MM.1S (cell line): Measurements from ENCODE around the gene KRT6C.
"Not testable (repeated sequence)": the region's sequence is repeated elsewhere in the genome, so short reads cannot be mapped to it uniquely, and the experiment has no call there.

Experiments
- DNase-seq: peaks from one replicate; pipeline ENCODE4 v3.0.0-alpha.2; 2015
- H2AFZ ChIP-seq: fragments of 300-600 bp; sonication (generic); 2 replicates; pipeline ENCODE4 v1.6.0; 2016; ENCODE audit warnings: antibody characterized with exemption, low read length
- H3F3A ChIP-seq: fragments of 300-600 bp; sonication (generic); 2 replicates; pipeline ENCODE4 v1.6.1; 2016; ENCODE audit warnings: mild to moderate bottlenecking, antibody characterized with exemption, low read length, moderate library complexity, mixed read lengths; ENCODE audit not compliant: insufficient read depth
- H3K27ac ChIP-seq: fragments of 300-600 bp; sonication (generic); 2 replicates; pipeline ENCODE4 v1.5.1; 2016; ENCODE audit warnings: mild to moderate bottlenecking, low read length
- H3K27me3 ChIP-seq: fragments of 300-600 bp; sonication (generic); replicated peaks from 2 replicates; pipeline ENCODE4 v1.6.0; 2016; ENCODE audit warnings: low read length; ENCODE audit not compliant: insufficient read depth
- H3K36me3 ChIP-seq: fragments of 300-600 bp; sonication (generic); replicated peaks from 2 replicates; pipeline ENCODE4 v1.6.1; 2016; ENCODE audit warnings: mild to moderate bottlenecking, low read length, mixed read lengths; ENCODE audit not compliant: insufficient read depth
- H3K4me1 ChIP-seq: fragments of 300-600 bp; sonication (generic); 2 replicates; pipeline ENCODE4 v1.6.1; 2016; ENCODE audit warnings: low read length, mixed read lengths
- H3K4me2 ChIP-seq: fragments of 300-600 bp; sonication (generic); 2 replicates; pipeline ENCODE4 v1.6.0; 2016; ENCODE audit warnings: low read depth, low read length
- H3K4me3 ChIP-seq: fragments of 300-600 bp; sonication (generic); 2 replicates; pipeline ENCODE4 v1.5.1; 2016; ENCODE audit warnings: low read length, mixed read lengths
- H3K79me2 ChIP-seq: fragments of 300-600 bp; sonication (generic); 2 replicates; pipeline ENCODE4 v1.6.1; 2016; ENCODE audit warnings: mixed run types, low read length, mixed read lengths
- H3K9ac ChIP-seq: fragments of 300-600 bp; sonication (generic); 2 replicates; pipeline ENCODE4 v1.6.1; 2016; ENCODE audit warnings: low read length, mixed read lengths
- H3K9me2 ChIP-seq: fragments of 300-600 bp; sonication (generic); replicated peaks from 2 replicates; pipeline ENCODE4 v1.6.1; 2016; ENCODE audit warnings: mild to moderate bottlenecking, low read length, mixed read lengths; ENCODE audit not compliant: insufficient read depth
- H3K9me3 ChIP-seq: fragments of 300-600 bp; sonication (generic); replicated peaks from 2 replicates; pipeline ENCODE4 v1.6.1; 2016; ENCODE audit warnings: mild to moderate bottlenecking, low read length, mixed read lengths; ENCODE audit not compliant: insufficient read depth
- H4K20me1 ChIP-seq: fragments of 300-600 bp; sonication (generic); 2 replicates; pipeline ENCODE4 v1.6.1; 2016; ENCODE audit warnings: mild to moderate bottlenecking, low read length, moderate library complexity, mixed read lengths; ENCODE audit not compliant: insufficient read depth
- CTCF ChIP-seq: fragments of 300-600 bp; sonication (generic); IDR thresholded peaks from 2 replicates; pipeline ENCODE4 v1.5.1; 2016; ENCODE audit warnings: antibody characterized with exemption, low read length, mixed read lengths
- EZH2 ChIP-seq: fragments of 300-600 bp; sonication (generic); optimal IDR thresholded peaks from 2 replicates; pipeline ENCODE3; 2017; ENCODE audit warnings: low read depth, mild to moderate bottlenecking, antibody characterized with exemption, low read length, mixed read lengths
- EZH2phosphoT487 ChIP-seq: fragments of 300-600 bp; sonication (generic); IDR thresholded peaks from 2 replicates; pipeline ENCODE4 v1.6.1; 2018; ENCODE audit warnings: antibody characterized with exemption, low read length

The KRT6C gene

GRCh38 chr12:52488736-52489135 lies 15.1 kb upstream of the KRT6C start:
- no peak overlapping the region for H3K27ac ChIP-seq
- TF ChIP-seq CTCF (no peak), EZH2phosphoT487 (no peak), EZH2 (no peak)
- H3K9ac ChIP-seq = no peak overlapping the region
- no peak overlapping the region for H2AFZ ChIP-seq
- H3K27me3 ChIP-seq = peaks cover 32% of the 10 kb centered on the region
- no peaks in the 10 kb centered on the region for H4K20me1 ChIP-seq
- no peaks in the 10 kb centered on the region for H3K4me1 ChIP-seq
- no peaks in the 10 kb centered on the region for H3K9me2 ChIP-seq
- H3F3A ChIP-seq = no peaks in the 10 kb centered on the region
- H3K4me2 ChIP-seq = no peak overlapping the region
- no peak for DNase-seq
- no peaks in the 10 kb centered on the region for H3K36me3 ChIP-seq
- H3K4me3 ChIP-seq = no peak overlapping the region
- no peaks in the 10 kb centered on the region for H3K79me2 ChIP-seq
- no peaks in the 10 kb centered on the region for H3K9me3 ChIP-seq

- not testable (repeated sequence) for H3F3A ChIP-seq, H3K9ac ChIP-seq, H3K36me3 ChIP-seq, H3K9me2 ChIP-seq, H3K4me3 ChIP-seq, DNase-seq, H3K27ac ChIP-seq, H2AFZ ChIP-seq, H4K20me1 ChIP-seq, H3K9me3 ChIP-seq, H3K4me2 ChIP-seq, H3K4me1 ChIP-seq, H3K79me2 ChIP-seq
- peaks cover 24% of the 10 kb centered on the region for H3K27me3 ChIP-seq
Measured at GRCh38 chr12:52487744-52488443, 14.3 kb upstream of the KRT6C start.

- no peak for TF ChIP-seq EZH2phosphoT487
- no peak for TF ChIP-seq CTCF
- no peak for TF ChIP-seq EZH2
- no peak for DNase-seq
- H3K4me2 ChIP-seq = no peak overlapping the region
- H3K4me3 ChIP-seq = no peak overlapping the region
- no peaks in the 10 kb centered on the region for H4K20me1 ChIP-seq
- no peaks in the 10 kb centered on the region for H3K79me2 ChIP-seq
- no peak overlapping the region for H3K27ac ChIP-seq
- no peak overlapping the region for H3K9ac ChIP-seq
- H2AFZ ChIP-seq = no peak overlapping the region
- no peaks in the 10 kb centered on the region for H3F3A ChIP-seq
- H3K27me3 ChIP-seq = peaks cover 23% of the 10 kb centered on the region
- no peaks in the 10 kb centered on the region for H3K4me1 ChIP-seq
- no peaks in the 10 kb centered on the region for H3K9me3 ChIP-seq
- H3K36me3 ChIP-seq = no peaks in the 10 kb centered on the region
- no peaks in the 10 kb centered on the region for H3K9me2 ChIP-seq
Measured at GRCh38 chr12:52487211-52487610, 13.6 kb upstream of the KRT6C start.
